H1 (cell line): Measurements from ENCODE around the gene PTK6. TPM values are rescaled to one million over a fixed set of nuclear protein-coding genes. Genes with fewer than 3 reads are reported as not detected.
A peak's percentile ranks its signal among the peaks of the same experiment; 100 is the strongest.

ENCODE experiments used
- CTCF ChIA-PET: fragments of 300-600 bp; sonication (Branson Sonifier 250); formaldehyde crosslinking; loops from one replicate; lab custom pipeline; 2021; ENCODE audit not compliant: partially characterized antibody; lab: Charles Lee
- POLR2A ChIA-PET: fragments of 300-600 bp; sonication (Branson Sonifier 250); formaldehyde crosslinking; loops from one replicate; lab custom pipeline; 2021; ENCODE audit warnings: inconsistent platforms; ENCODE audit not compliant: partially characterized antibody; lab: Charles Lee
- DNase-seq, 2 experiments: peaks; one replicate each; pipeline versions ENCODE4 v3.0.0 to v3.0.0-alpha.2; 2010 to 2022; ENCODE audit warnings: low spot score in 2 of 2, low read depth in 1 of 2, mixed read lengths in 1 of 2
- FAIRE-seq: peaks from 2 replicates; lab custom pipeline; 2011; peaks lifted over from hg19 to GRCh38; lab: Jason Lieb, UNC
- H2AFZ ChIP-seq: 2 replicates; pipeline ENCODE4 v1.8.1; 2012; ENCODE audit warnings: low read length, inconsistent platforms
- H2AK5ac ChIP-seq: 2 replicates; pipeline ENCODE4 v1.6.1; 2013; ENCODE audit warnings: low read depth, low read length
- H2BK120ac ChIP-seq: replicated peaks from 2 replicates; pipeline ENCODE3; 2013; ENCODE audit warnings: low read depth, low read length, inconsistent platforms
- H2BK12ac ChIP-seq: 2 replicates; pipeline ENCODE4 v1.6.1; 2013; ENCODE audit warnings: low read depth, low read length
- H2BK15ac ChIP-seq: 2 replicates; pipeline ENCODE4 v1.6.1; 2013; ENCODE audit warnings: low read length
- H2BK20ac ChIP-seq: 2 replicates; pipeline ENCODE4 v1.6.1; 2013; ENCODE audit warnings: low read length
- H2BK5ac ChIP-seq: 2 replicates; pipeline ENCODE4 v1.6.1; 2013; ENCODE audit warnings: low read depth, low read length
- H3K14ac ChIP-seq: 2 replicates; pipeline ENCODE4 v1.6.1; 2013; ENCODE audit warnings: inconsistent platforms; ENCODE audit not compliant: insufficient read length
- H3K18ac ChIP-seq: 2 replicates; pipeline ENCODE4 v1.6.1; 2013; ENCODE audit warnings: low read length; ENCODE audit errors: extremely low read depth
- H3K23ac ChIP-seq: 2 replicates; pipeline ENCODE4 v1.6.1; 2013; ENCODE audit warnings: inconsistent platforms; ENCODE audit not compliant: insufficient read length
- H3K23me2 ChIP-seq: 2 replicates; pipeline ENCODE4 v1.6.1; 2013; ENCODE audit warnings: low read depth, low read length
- H3K27ac ChIP-seq: 2 replicates; pipeline ENCODE4 v1.6.1; 2011; ENCODE audit warnings: low read depth, low read length, inconsistent platforms
- H3K27me3 ChIP-seq, 4 experiments: replicated peaks in 1 of 4; 1 replicate in 1 of 4; 2 replicates in 3 of 4; pipeline versions ENCODE4 v1.6.1 to v1.8.1; 2011 to 2013; ENCODE audit warnings: low read length in 3 of 4, mild to moderate bottlenecking in 3 of 4, inconsistent platforms in 2 of 4, mixed read lengths in 2 of 4, moderate library complexity in 1 of 4; ENCODE audit not compliant: control insufficient read depth in 3 of 4, insufficient read depth in 3 of 4; ENCODE audit errors: extremely low read depth in 1 of 4
- H3K36me3 ChIP-seq, 4 experiments: 2 replicates each; pipeline versions ENCODE4 v1.6.1 to v1.8.1; 2011 to 2013; ENCODE audit warnings: mild to moderate bottlenecking in 4 of 4, low read length in 3 of 4, moderate library complexity in 2 of 4, control low read depth in 1 of 4, inconsistent platforms in 1 of 4; ENCODE audit not compliant: insufficient read depth in 4 of 4, control insufficient read depth in 2 of 4
- H3K4ac ChIP-seq: replicated peaks from 2 replicates; pipeline ENCODE3; 2013; ENCODE audit warnings: low read length, low read depth, mixed read lengths, inconsistent platforms; ENCODE audit not compliant: insufficient read length
- H3K4me1 ChIP-seq, 4 experiments: replicated peaks in 1 of 4; 1 replicate in 1 of 4; 2 replicates in 3 of 4; pipeline versions ENCODE4 v1.6.1 to v1.8.1; 2011 to 2013; ENCODE audit warnings: low read length in 3 of 4, inconsistent platforms in 2 of 4, mixed read lengths in 1 of 4; ENCODE audit not compliant: insufficient read depth in 4 of 4, control insufficient read depth in 3 of 4
- H3K4me2 ChIP-seq, 2 experiments: 2 replicates each; pipeline versions ENCODE4 v1.6.1 to v1.8.1; 2011 to 2013; ENCODE audit warnings: low read depth in 2 of 2, low read length in 2 of 2, control low read depth in 1 of 2, inconsistent platforms in 1 of 2, mild to moderate bottlenecking in 1 of 2; ENCODE audit not compliant: insufficient read depth in 1 of 2
- H3K4me3 ChIP-seq, 4 experiments: fragments of 200-600, 300-600 bp in 1 of 4; sonication (generic), shearing (Covaris generic), sonication (Bioruptor Twin) in 1 of 4; 2 replicates each; pipeline versions ENCODE4 v1.5.1 to v1.8.1; 2011 to 2016; ENCODE audit warnings: low read length in 4 of 4, low read depth in 3 of 4, control low read depth in 2 of 4, inconsistent platforms in 2 of 4, mild to moderate bottlenecking in 2 of 4, mixed read lengths in 1 of 4, moderate library complexity in 1 of 4; ENCODE audit not compliant: insufficient read depth in 2 of 4; ENCODE audit errors: extremely low read depth in 1 of 4
- H3K56ac ChIP-seq: replicated peaks from 2 replicates; pipeline ENCODE3; 2013; ENCODE audit warnings: low read depth, mild to moderate bottlenecking, mixed read lengths, low read length, inconsistent platforms; ENCODE audit not compliant: insufficient read length
- H3K79me1 ChIP-seq: 2 replicates; pipeline ENCODE4 v1.6.1; 2013; ENCODE audit warnings: low read depth, low read length, control low read depth
- H3K79me2 ChIP-seq, 2 experiments: 2 replicates each; pipeline versions ENCODE4 v1.6.1 to v1.8.1; 2012 to 2013; ENCODE audit warnings: low read length in 2 of 2, mild to moderate bottlenecking in 2 of 2, inconsistent platforms in 1 of 2; ENCODE audit not compliant: insufficient read depth in 2 of 2, control insufficient read depth in 1 of 2
- H3K9ac ChIP-seq, 4 experiments: replicated peaks in 1 of 4; 1 replicate in 1 of 4; 2 replicates in 3 of 4; pipeline versions ENCODE4 v1.6.1 to v1.8.1; 2011 to 2013; ENCODE audit warnings: low read depth in 3 of 4, low read length in 3 of 4, control low read depth in 2 of 4, mild to moderate bottlenecking in 2 of 4, moderate library complexity in 2 of 4, inconsistent platforms in 1 of 4; ENCODE audit errors: extremely low read depth in 1 of 4
- H3K9me3 ChIP-seq, 2 experiments: 2 replicates each; pipeline versions ENCODE4 v1.6.1 to v1.8.1; 2012 to 2013; ENCODE audit warnings: mild to moderate bottlenecking in 2 of 2, moderate library complexity in 2 of 2, control low read depth in 1 of 2, inconsistent platforms in 1 of 2, low read depth in 1 of 2, low read length in 1 of 2, mixed read lengths in 1 of 2; ENCODE audit not compliant: insufficient read depth in 2 of 2
- H4K20me1 ChIP-seq, 2 experiments: replicated peaks in 1 of 2; 2 replicates each; pipeline versions ENCODE3 to v1.8.1; 2011 to 2013; ENCODE audit warnings: inconsistent platforms in 2 of 2, low read length in 2 of 2, mild to moderate bottlenecking in 1 of 2; ENCODE audit not compliant: insufficient read depth in 2 of 2, control insufficient read depth in 1 of 2
- H4K5ac ChIP-seq: 2 replicates; pipeline ENCODE4 v1.6.1; 2013; ENCODE audit warnings: low read length, low read depth, mixed read lengths, inconsistent platforms; ENCODE audit not compliant: insufficient read length
- H4K8ac ChIP-seq: 2 replicates; pipeline ENCODE4 v1.8.0; 2013; ENCODE audit warnings: mild to moderate bottlenecking, moderate library complexity, low read length, inconsistent platforms; ENCODE audit not compliant: insufficient read depth; ENCODE audit errors: extremely low read depth
- H4K91ac ChIP-seq: replicated peaks from 2 replicates; pipeline ENCODE3; 2013; ENCODE audit warnings: low read length, mixed read lengths, inconsistent platforms; ENCODE audit not compliant: insufficient read length
- BACH1 ChIP-seq: IDR thresholded peaks from 2 replicates; pipeline ENCODE4 v1.6.1; 2012; ENCODE audit warnings: low read length, improper control_type of control experiment
- CTBP2 ChIP-seq: IDR thresholded peaks from 2 replicates; pipeline ENCODE4 v1.7.0; 2011; ENCODE audit warnings: borderline replicate concordance, mild to moderate bottlenecking, moderate library complexity, mixed read lengths, low read length; ENCODE audit not compliant: insufficient read depth, insufficient read length
- GABPA ChIP-seq: IDR thresholded peaks from 2 replicates; pipeline ENCODE4 v1.6.1; 2011; ENCODE audit warnings: mild to moderate bottlenecking, low read length, moderate library complexity, borderline replicate concordance; ENCODE audit not compliant: insufficient read depth
- KDM5A ChIP-seq: fragments of 200-600 bp; IDR thresholded peaks from 2 replicates; pipeline ENCODE4 v1.7.1; 2012; ENCODE audit warnings: mild to moderate bottlenecking, low read length, inconsistent platforms, mixed read lengths
- RAD21 ChIP-seq, 2 experiments: IDR thresholded peaks in 1 of 2; conservative IDR thresholded peaks in 1 of 2; 2 replicates each; pipeline ENCODE4 v1.6.1; 2011; ENCODE audit warnings: low read depth in 2 of 2, low read length in 2 of 2, improper control_type of control experiment in 1 of 2, inconsistent platforms in 1 of 2, mild to moderate bottlenecking in 1 of 2, moderate library complexity in 1 of 2
- RBBP5 ChIP-seq: IDR thresholded peaks from 2 replicates; pipeline ENCODE4 v1.7.1; 2012; ENCODE audit warnings: low read depth, mild to moderate bottlenecking, inconsistent platforms, low read length, moderate library complexity, borderline replicate concordance
- RNF2 ChIP-seq: fragments of 200-900, 300-1000 bp; sonication (generic); IDR thresholded peaks from 2 replicates; pipeline ENCODE4 v1.7.1; 2016; ENCODE audit warnings: borderline replicate concordance, low read depth, mild to moderate bottlenecking, antibody characterized with exemption, low read length; ENCODE audit not compliant: poor library complexity, severe bottlenecking; ENCODE audit errors: missing control alignments
- SIN3A ChIP-seq, 2 experiments: IDR thresholded peaks in 1 of 2; conservative IDR thresholded peaks in 1 of 2; 2 replicates each; pipeline ENCODE4 v1.6.1; 2011 to 2012; ENCODE audit warnings: low read length in 2 of 2, improper control_type of control experiment in 1 of 2, low read depth in 1 of 2, mild to moderate bottlenecking in 1 of 2
- TAF1 ChIP-seq: IDR thresholded peaks from 2 replicates; pipeline ENCODE4 v1.6.1; 2011; ENCODE audit warnings: mild to moderate bottlenecking, low read depth, low read length
- YY1 ChIP-seq: IDR thresholded peaks from 2 replicates; pipeline ENCODE4 v1.6.1; 2011; ENCODE audit warnings: low read depth, mild to moderate bottlenecking, low read length
- WGBS, 2 experiments: shearing (Covaris generic) in 1 of 2; methylation state at CpG; one replicate each; pipeline versions ENCODE4 v1.1.6 to v1.1.7; 2013 to 2015; ENCODE audit warnings: low lambda C conversion rate in 2 of 2, mixed read lengths in 2 of 2, inconsistent platforms in 1 of 2, low coverage in 1 of 2, missing lambda C conversion rate in 1 of 2; ENCODE audit not compliant: insufficient replicate concordance in 2 of 2, insufficient coverage in 1 of 2, insufficient read length in 1 of 2; ENCODE audit errors: extremely low coverage in 1 of 2, missing lambda C conversion rate in 1 of 2; 5-methylcytosine and 5-hydroxymethylcytosine counted together
- polyA plus RNA-seq, 7 experiments: library from polyadenylated mRNA; depleted of rRNA in 3 of 7; stranded (reverse) in 5 of 7; unstranded in 2 of 7; fragments of >200 nt in 5 of 7; fragments of 200-250 nt in 2 of 7; gene quantifications; 1 replicate in 5 of 7; 2 replicates in 1 of 7; 4 replicates in 1 of 7; pipeline versions ENCODE4 v1.2.1 to v1.2.3, GENCODE V29; 2011 to 2013; ENCODE audit warnings: missing spikeins in 2 of 7, mixed read lengths in 2 of 7
- total RNA-seq: library from RNA; stranded (reverse); fragmentation: NEBNext Ultra II Directional; extraction: Animal tissue kit (Norgen Biotek cat#: 25700); gene quantifications from 2 replicates; pipeline ENCODE4 v1.2.1, GENCODE V29; 2021

PTK6 gene
- total and polyA plus RNA-seq, 2 of the 8 experiments (the other 6 are each of a cell fraction or from before 2014, with no cell fraction given), result 0.12 to 0.19 TPM

GRCh38 chr20:63537525-63538203 is 488 bp upstream of the PTK6 start:
- Histone ChIP-seq H2BK12ac (no peak overlapping the region; the same call in 1 of the 2 replicates), H3K56ac (peak overlapping the region; percentile 82), H2AK5ac (no peak overlapping the region), H4K91ac (peak overlapping the region; percentile 74), H3K4me2 (peak overlapping the region; percentile 0 to 67; a peak in 3 of 4 replicates), H2AFZ (no peak overlapping the region), H3K4me3 (peak overlapping the region in 3 of 4 experiments; percentile 24 to 48 (median 25); a peak in 4 of 8 replicates), H2BK5ac (peak overlapping the region; percentile 44; the same call in 1 of the 2 replicates), H3K23me2 (no peaks in the 10 kb centered on the region), H2BK120ac (no peak overlapping the region), H2BK15ac (no peak overlapping the region), H3K4ac (no peak overlapping the region), H3K23ac (no peak overlapping the region), H3K4me1 (peaks cover 0 to 23% (median 3%) of the 10 kb centered on the region in 4 experiments; a peak in 5 of 7 replicates), H3K27ac (no peak overlapping the region), H3K9ac (no peak overlapping the region; a peak in 1 of 7 replicates), H3K27me3 (no peaks in the 10 kb centered on the region), H3K36me3 (no peaks in the 10 kb centered on the region), H3K79me1 (no peaks in the 10 kb centered on the region), H4K5ac (peak overlapping the region; percentile 71), H3K9me3 (no peaks in the 10 kb centered on the region), H3K14ac (no peak overlapping the region), H3K18ac (no peak overlapping the region), H3K79me2 (no peaks in the 10 kb centered on the region), H2BK20ac (no peak overlapping the region), H4K20me1 (no peaks in the 10 kb centered on the region), H4K8ac (peak overlapping the region; percentile 86; the same call in 1 of the 2 replicates)
- POLR2A ChIA-PET, result interaction anchor here (1.1 to 3.7 kb wide), 9 partner anchors 10 to 111 kb away, joined by 3 to 26 read pairs (median 4); partner anchors contain the start of gene PPDPF
- 52% methylated on average over 13 of the region's 34 CpGs; no CpG with 5 or more reads in 1 of the 2 experiments for WGBS, 2 experiments
- DNase-seq (peak; percentile 71 to 97), FAIRE-seq (no peak)
- CTCF ChIA-PET, result interaction anchor here (0.5 to 4.8 kb wide), 66 partner anchors 9 to 639 kb away, joined by 3 to 23 read pairs (median 4); partner anchors contain the start of genes CHRNA4, FNDC11, HELZ2 and LIME1
- peak; percentile 69; the same call in 1 of the 2 replicates for TF ChIP-seq KDM5A
- 0 out of 2 replicates have a peak, but pooled peaks have one; percentile 16 for TF ChIP-seq TAF1
- no peak for TF ChIP-seq RBBP5
- no peak for TF ChIP-seq CTBP2
- TF ChIP-seq YY1, result peak; percentile 82
- TF ChIP-seq RAD21 (IDR thresholded peaks at IDR 0.05 in 1 of 2, conservative IDR thresholded peaks at IDR 0.05 in 1 of 2; ENCODE audit: low read depth in 2 of 2, low read length in 2 of 2), result peak; percentile 96 to 98
- 0 out of 2 replicates have a peak, but pooled peaks have one; percentile 28 for TF ChIP-seq BACH1
- TF ChIP-seq GABPA, result peak; percentile 79; the same call in 1 of the 2 replicates
- TF ChIP-seq SIN3A (conservative IDR thresholded peaks at IDR 0.05 in 1 of 2, IDR thresholded peaks at IDR 0.05 in 1 of 2; ENCODE audit: low read depth in 1 of 2, low read length in 2 of 2), result peak; percentile 22 to 59; a peak in 1 of 4 replicates
- TF ChIP-seq RNF2, result no peak
